ENCODE data around the gene GREM2. TPM values are rescaled to one million over a fixed set of nuclear protein-coding genes. Genes with fewer than 3 reads are reported as not detected.

Gene GREM2
- total and polyA plus RNA-seq, 9 of the 15 experiments (the other 6 are each of a cell fraction or from before 2014, with no cell fraction given): 0.01 to 0.07 (median 0.05) TPM; not detected in 5

DNA sequence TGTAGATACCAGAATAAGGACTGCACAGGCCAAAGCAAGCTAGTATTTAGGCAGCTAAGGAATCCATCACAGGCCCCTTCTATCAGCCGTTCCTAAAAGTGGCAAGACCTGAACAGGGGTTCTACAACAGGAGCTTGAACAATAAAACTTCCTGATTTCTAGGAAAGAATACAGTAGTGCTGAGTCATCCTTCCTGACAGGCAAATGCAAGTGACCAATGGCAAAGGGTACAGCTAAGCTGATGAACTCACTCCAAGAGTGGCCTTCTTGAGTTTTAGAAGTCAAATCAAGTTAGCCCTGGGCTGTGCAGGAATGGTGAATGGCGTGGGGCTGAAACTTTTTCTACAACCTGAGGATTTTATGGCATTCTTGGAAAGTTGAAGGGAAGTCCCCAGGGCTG is 112.9 kb downstream of the GREM2 start (continued):
- TF ChIP-seq TEAD1 (CRISPR knock-in tag; IDR thresholded peaks at IDR 0.05): no peak
- TF ChIP-seq ZNF253 (CRISPR knock-in tag; conservative IDR thresholded peaks at IDR 0.05): no peak
- peak; percentile 39; the same call in 1 of the 2 replicates for TF ChIP-seq ZNF239 (CRISPR knock-in tag; IDR thresholded peaks at IDR 0.05)
- TF ChIP-seq HCFC1 (IDR thresholded peaks at IDR 0.05; ENCODE audit: low read depth, low read length): no peak
- TF ChIP-seq, protein P1, sequence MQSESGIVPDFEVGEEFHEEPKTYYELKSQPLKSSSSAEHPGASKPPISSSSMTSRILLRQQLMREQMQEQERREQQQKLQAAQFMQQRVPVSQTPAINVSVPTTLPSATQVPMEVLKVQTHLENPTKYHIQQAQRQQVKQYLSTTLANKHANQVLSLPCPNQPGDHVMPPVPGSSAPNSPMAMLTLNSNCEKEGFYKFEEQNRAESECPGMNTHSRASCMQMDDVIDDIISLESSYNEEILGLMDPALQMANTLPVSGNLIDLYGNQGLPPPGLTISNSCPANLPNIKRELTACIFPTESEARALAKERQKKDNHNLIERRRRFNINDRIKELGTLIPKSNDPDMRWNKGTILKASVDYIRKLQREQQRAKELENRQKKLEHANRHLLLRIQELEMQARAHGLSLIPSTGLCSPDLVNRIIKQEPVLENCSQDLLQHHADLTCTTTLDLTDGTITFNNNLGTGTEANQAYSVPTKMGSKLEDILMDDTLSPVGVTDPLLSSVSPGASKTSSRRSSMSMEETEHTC (IDR thresholded peaks at IDR 0.05): no peak
- no peak for TF ChIP-seq STAT5B (CRISPR knock-in tag; IDR thresholded peaks at IDR 0.05)
- no peak for TF ChIP-seq ZNF41 (CRISPR knock-in tag; conservative IDR thresholded peaks at IDR 0.05)
- TF ChIP-seq NFE2L1 (tag; IDR thresholded peaks at IDR 0.05; ENCODE audit: borderline replicate concordance, low read depth): peak; percentile 81
- TF ChIP-seq MCM7 (IDR thresholded peaks at IDR 0.05): no peak
- TF ChIP-seq SMARCE1 (IDR thresholded peaks at IDR 0.05): no peak
- peak; percentile 60 for TF ChIP-seq POLR2H (tag; IDR thresholded peaks at IDR 0.05; ENCODE audit: low read depth)
- TF ChIP-seq MAFF (IDR thresholded peaks at IDR 0.05; ENCODE audit: low read length): peak; percentile 90
- no peak for TF ChIP-seq ZNF695 (CRISPR knock-in tag; IDR thresholded peaks at IDR 0.05)
- no peak for TF ChIP-seq HEY1 (CRISPR knock-in tag; IDR thresholded peaks at IDR 0.05; ENCODE audit: borderline replicate concordance)
- TF ChIP-seq, protein P2, sequence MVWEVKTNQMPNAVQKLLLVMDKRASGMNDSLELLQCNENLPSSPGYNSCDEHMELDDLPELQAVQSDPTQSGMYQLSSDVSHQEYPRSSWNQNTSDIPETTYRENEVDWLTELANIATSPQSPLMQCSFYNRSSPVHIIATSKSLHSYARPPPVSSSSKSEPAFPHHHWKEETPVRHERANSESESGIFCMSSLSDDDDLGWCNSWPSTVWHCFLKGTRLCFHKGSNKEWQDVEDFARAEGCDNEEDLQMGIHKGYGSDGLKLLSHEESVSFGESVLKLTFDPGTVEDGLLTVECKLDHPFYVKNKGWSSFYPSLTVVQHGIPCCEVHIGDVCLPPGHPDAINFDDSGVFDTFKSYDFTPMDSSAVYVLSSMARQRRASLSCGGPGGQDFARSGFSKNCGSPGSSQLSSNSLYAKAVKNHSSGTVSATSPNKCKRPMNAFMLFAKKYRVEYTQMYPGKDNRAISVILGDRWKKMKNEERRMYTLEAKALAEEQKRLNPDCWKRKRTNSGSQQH (CRISPR knock-in tag; IDR thresholded peaks at IDR 0.05): no peak
- peak; percentile 86 for TF ChIP-seq MAFK (IDR thresholded peaks at IDR 0.05; ENCODE audit: low read length)
- TF ChIP-seq, protein P3, sequence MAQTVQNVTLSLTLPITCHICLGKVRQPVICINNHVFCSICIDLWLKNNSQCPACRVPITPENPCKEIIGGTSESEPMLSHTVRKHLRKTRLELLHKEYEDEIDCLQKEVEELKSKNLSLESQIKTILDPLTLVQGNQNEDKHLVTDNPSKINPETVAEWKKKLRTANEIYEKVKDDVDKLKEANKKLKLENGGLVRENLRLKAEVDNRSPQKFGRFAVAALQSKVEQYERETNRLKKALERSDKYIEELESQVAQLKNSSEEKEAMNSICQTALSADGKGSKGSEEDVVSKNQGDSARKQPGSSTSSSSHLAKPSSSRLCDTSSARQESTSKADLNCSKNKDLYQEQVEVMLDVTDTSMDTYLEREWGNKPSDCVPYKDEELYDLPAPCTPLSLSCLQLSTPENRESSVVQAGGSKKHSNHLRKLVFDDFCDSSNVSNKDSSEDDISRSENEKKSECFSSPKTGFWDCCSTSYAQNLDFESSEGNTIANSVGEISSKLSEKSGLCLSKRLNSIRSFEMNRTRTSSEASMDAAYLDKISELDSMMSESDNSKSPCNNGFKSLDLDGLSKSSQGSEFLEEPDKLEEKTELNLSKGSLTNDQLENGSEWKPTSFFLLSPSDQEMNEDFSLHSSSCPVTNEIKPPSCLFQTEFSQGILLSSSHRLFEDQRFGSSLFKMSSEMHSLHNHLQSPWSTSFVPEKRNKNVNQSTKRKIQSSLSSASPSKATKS (CRISPR knock-in tag; IDR thresholded peaks at IDR 0.05): no peak

Measured in K562 (cell line).